Measurements from ENCODE around the gene RIF1.

DNA sequence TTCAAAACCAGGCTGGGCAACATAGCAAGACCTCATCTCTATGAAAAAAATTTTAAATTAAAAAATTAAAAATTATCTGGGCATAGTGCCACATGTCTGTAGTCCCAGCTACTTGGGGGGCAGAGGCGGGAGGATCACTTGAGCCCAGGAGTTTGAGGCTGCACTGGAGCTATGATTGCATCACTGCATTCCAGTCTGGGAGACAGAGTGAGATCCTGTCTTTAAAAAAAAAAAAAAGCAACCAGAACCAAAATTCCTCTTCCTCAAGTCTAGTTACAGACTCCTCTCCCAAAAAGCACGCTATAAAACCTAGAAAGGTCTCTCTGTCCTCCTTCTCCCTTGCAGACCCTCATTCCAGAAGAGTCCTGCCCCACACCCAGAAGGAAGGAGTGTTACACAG is 28.4 kb upstream of the RIF1 start:
- TF ChIP-seq, protein P1, sequence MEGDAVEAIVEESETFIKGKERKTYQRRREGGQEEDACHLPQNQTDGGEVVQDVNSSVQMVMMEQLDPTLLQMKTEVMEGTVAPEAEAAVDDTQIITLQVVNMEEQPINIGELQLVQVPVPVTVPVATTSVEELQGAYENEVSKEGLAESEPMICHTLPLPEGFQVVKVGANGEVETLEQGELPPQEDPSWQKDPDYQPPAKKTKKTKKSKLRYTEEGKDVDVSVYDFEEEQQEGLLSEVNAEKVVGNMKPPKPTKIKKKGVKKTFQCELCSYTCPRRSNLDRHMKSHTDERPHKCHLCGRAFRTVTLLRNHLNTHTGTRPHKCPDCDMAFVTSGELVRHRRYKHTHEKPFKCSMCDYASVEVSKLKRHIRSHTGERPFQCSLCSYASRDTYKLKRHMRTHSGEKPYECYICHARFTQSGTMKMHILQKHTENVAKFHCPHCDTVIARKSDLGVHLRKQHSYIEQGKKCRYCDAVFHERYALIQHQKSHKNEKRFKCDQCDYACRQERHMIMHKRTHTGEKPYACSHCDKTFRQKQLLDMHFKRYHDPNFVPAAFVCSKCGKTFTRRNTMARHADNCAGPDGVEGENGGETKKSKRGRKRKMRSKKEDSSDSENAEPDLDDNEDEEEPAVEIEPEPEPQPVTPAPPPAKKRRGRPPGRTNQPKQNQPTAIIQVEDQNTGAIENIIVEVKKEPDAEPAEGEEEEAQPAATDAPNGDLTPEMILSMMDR (IDR thresholded peaks at IDR 0.05; ENCODE audit: insufficient read depth, low read depth, low read length) = no peak
- no peak for TF ChIP-seq EZH2 (IDR thresholded peaks at IDR 0.05; ENCODE audit: insufficient read depth, low read length)
